NB4 (cell line): ENCODE results near the gene METTL25.

Experiments
- MYC ChIP-seq: IDR thresholded peaks from 2 replicates; pipeline ENCODE4 v1.6.1; 2011; ENCODE audit warnings: low read depth, low read length
- POLR2A ChIP-seq: IDR thresholded peaks from 2 replicates; pipeline ENCODE4 v1.6.1; 2011; ENCODE audit warnings: mild to moderate bottlenecking; ENCODE audit not compliant: insufficient read length; ENCODE audit errors: extremely low read depth
- TF ChIP-seq, protein P1 (sequence below): IDR thresholded peaks from one replicate; pipeline ENCODE4 v1.5.1; 2012; ENCODE audit warnings: low read depth, low read length

DNA sequence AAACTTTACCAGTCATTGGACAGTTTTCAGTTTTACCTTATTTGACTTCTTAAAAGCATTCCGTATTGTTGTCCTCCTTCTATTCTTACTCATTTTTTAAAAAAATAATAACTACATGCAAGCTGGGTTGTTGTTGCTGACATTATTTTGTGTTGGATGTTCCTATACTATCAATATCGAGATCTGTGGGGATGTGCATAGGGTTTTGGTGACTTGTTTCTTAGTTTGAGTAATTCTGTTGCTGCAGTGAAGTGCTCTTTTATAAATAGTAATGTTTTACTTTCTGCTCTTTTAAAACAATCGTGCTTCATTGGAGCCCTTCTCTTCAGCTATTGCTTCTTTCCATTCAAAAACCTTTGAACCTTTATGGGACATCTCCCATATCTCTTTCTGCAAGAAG, 79.4 kb downstream of the METTL25 start:
- TF ChIP-seq, protein P1, sequence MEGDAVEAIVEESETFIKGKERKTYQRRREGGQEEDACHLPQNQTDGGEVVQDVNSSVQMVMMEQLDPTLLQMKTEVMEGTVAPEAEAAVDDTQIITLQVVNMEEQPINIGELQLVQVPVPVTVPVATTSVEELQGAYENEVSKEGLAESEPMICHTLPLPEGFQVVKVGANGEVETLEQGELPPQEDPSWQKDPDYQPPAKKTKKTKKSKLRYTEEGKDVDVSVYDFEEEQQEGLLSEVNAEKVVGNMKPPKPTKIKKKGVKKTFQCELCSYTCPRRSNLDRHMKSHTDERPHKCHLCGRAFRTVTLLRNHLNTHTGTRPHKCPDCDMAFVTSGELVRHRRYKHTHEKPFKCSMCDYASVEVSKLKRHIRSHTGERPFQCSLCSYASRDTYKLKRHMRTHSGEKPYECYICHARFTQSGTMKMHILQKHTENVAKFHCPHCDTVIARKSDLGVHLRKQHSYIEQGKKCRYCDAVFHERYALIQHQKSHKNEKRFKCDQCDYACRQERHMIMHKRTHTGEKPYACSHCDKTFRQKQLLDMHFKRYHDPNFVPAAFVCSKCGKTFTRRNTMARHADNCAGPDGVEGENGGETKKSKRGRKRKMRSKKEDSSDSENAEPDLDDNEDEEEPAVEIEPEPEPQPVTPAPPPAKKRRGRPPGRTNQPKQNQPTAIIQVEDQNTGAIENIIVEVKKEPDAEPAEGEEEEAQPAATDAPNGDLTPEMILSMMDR = no peak
- TF ChIP-seq POLR2A (no peak), MYC (no peak)
